Osteocyte (in vitro differentiated cells): ENCODE data around the gene ACYP2. TPM values are rescaled to one million over a fixed set of nuclear protein-coding genes. Genes with fewer than 3 reads are reported as not detected.

Experiments
- DNase-seq: peaks from one replicate; pipeline ENCODE4 v3.0.0; 2021; ENCODE audit warnings: mixed read lengths; ENCODE audit not compliant: unreplicated experiment; ENCODE audit errors: extremely low spot score
- H3K27ac Mint-ChIP-seq: one replicate; pipeline ENCODE4 v1.8.0; 2021; ENCODE audit warnings: mild to moderate bottlenecking, mixed read lengths; ENCODE audit not compliant: unreplicated experiment
- H3K27me3 Mint-ChIP-seq: one replicate; pipeline ENCODE4 v1.8.0; 2021; ENCODE audit warnings: mixed read lengths; ENCODE audit not compliant: unreplicated experiment
- H3K36me3 Mint-ChIP-seq: one replicate; pipeline ENCODE4 v1.8.0; 2021; ENCODE audit warnings: mixed read lengths; ENCODE audit not compliant: unreplicated experiment
- H3K4me1 Mint-ChIP-seq: one replicate; pipeline ENCODE4 v1.8.0; 2021; ENCODE audit warnings: mixed read lengths; ENCODE audit not compliant: unreplicated experiment
- H3K4me3 Mint-ChIP-seq: one replicate; pipeline ENCODE4 v1.8.0; 2021; ENCODE audit warnings: mild to moderate bottlenecking, moderate library complexity, mixed read lengths; ENCODE audit not compliant: unreplicated experiment
- H3K9me3 Mint-ChIP-seq: one replicate; pipeline ENCODE4 v1.8.0; 2021; ENCODE audit warnings: mixed read lengths; ENCODE audit not compliant: unreplicated experiment
- CTCF ChIP-seq: fragments of 200-600 bp; sonication (generic); IDR thresholded peaks from 2 replicates; pipeline ENCODE4 v1.5.0; 2021; ENCODE audit warnings: antibody characterized with exemption, mild to moderate bottlenecking, moderate library complexity
- total RNA-seq: library from RNA; stranded (reverse); gene quantifications from 2 replicates; pipeline ENCODE4 v1.2.1, GENCODE V29; 2021

Gene ACYP2
- total RNA-seq, 1 donor from 2014 or later: 10.4 TPM

GRCh38 chr2:54097124-54097523 is 18.3 kb upstream of the ACYP2 start:
- TF ChIP-seq CTCF: no peak
- Mint-ChIP-seq H3K4me1 (no peaks in the 10 kb centered on the region), H3K36me3 (no peaks in the 10 kb centered on the region), H3K27me3 (peaks cover 20% of the 10 kb centered on the region), H3K9me3 (no peaks in the 10 kb centered on the region), H3K27ac (no peak overlapping the region), H3K4me3 (no peak overlapping the region)
- DNase-seq: no peak

GRCh38 chr2:54099370-54099769 is 16.0 kb upstream of the ACYP2 start:
- Mint-ChIP-seq H3K36me3 (no peaks in the 10 kb centered on the region), H3K4me1 (peaks cover 8% of the 10 kb centered on the region), H3K27ac (no peak overlapping the region), H3K27me3 (peaks cover 20% of the 10 kb centered on the region), H3K4me3 (no peak overlapping the region), H3K9me3 (no peaks in the 10 kb centered on the region)
- no peak for TF ChIP-seq CTCF
- no peak for DNase-seq

GRCh38 chr2:54099829-54100585 is 15.4 kb upstream of the ACYP2 start:
- Mint-ChIP-seq H3K4me1 (peaks cover 8% of the 10 kb centered on the region), H3K36me3 (no peaks in the 10 kb centered on the region), H3K27me3 (peaks cover 20% of the 10 kb centered on the region), H3K9me3 (no peaks in the 10 kb centered on the region), H3K4me3 (no peak overlapping the region), H3K27ac (no peak overlapping the region)
- TF ChIP-seq CTCF: no peak
- DNase-seq: no peak

GRCh38 chr2:54100772-54101171 is 14.6 kb upstream of the ACYP2 start:
- no peak for DNase-seq
- H3K27ac Mint-ChIP-seq: no peak overlapping the region
- H3K9me3 Mint-ChIP-seq: no peaks in the 10 kb centered on the region
- TF ChIP-seq CTCF: no peak
- H3K36me3 Mint-ChIP-seq: no peaks in the 10 kb centered on the region
- H3K27me3 Mint-ChIP-seq: peaks cover 20% of the 10 kb centered on the region
- no peak overlapping the region for H3K4me3 Mint-ChIP-seq
- peaks cover 8% of the 10 kb centered on the region for H3K4me1 Mint-ChIP-seq

- no peak for TF ChIP-seq CTCF
- Mint-ChIP-seq H3K9me3 (no peaks in the 10 kb centered on the region), H3K36me3 (no peaks in the 10 kb centered on the region), H3K27me3 (peaks cover 12% of the 10 kb centered on the region), H3K27ac (no peak overlapping the region), H3K4me3 (no peak overlapping the region), H3K4me1 (peaks cover 18% of the 10 kb centered on the region)
- DNase-seq: no peak
Measured at GRCh38 chr2:54103454-54104314, 11.7 kb upstream of the ACYP2 start.
